Astrocyte of the cerebellum (primary cell): ENCODE measurements around the gene PDE11A.
"Not testable (repeated sequence)": the region's sequence is repeated elsewhere in the genome, so short reads cannot be mapped to it uniquely, and the experiment has no call there.

Experiments used
- DNase-seq: peaks from one replicate; pipeline ENCODE4 v3.0.0-alpha.2; 2011; ENCODE audit warnings: low read depth
- H3K4me3 ChIP-seq: 2 replicates; pipeline ENCODE4 v1.5.1; 2011; ENCODE audit warnings: mild to moderate bottlenecking, low read depth, low read length, moderate library complexity
- CTCF ChIP-seq: IDR thresholded peaks from 2 replicates; pipeline ENCODE4 v1.5.1; 2012; ENCODE audit warnings: low read length, low read depth, moderate library complexity, mild to moderate bottlenecking; ENCODE audit errors: missing control alignments
- in situ Hi-C: cut with HindIII; loops from 2 replicates; pipeline ENCODE4 v1.10.0; 2017; ENCODE audit warnings: low sequenced_read_pairs

The PDE11A gene

GRCh38 chr2:177972782-177973181, 99.8 kb downstream of the PDE11A start:
- no peak for TF ChIP-seq CTCF
- DNase-seq = no peak
- in situ Hi-C loops = no loop called here
- H3K4me3 ChIP-seq = no peak overlapping the region

GRCh38 chr2:177972123-177972522, 100.5 kb downstream of the PDE11A start:
- no peak for TF ChIP-seq CTCF
- no peak overlapping the region for H3K4me3 ChIP-seq
- no peak for DNase-seq
- in situ Hi-C loops = no loop called here

GRCh38 chr2:177970670-177971454, 101.7 kb downstream of the PDE11A start:
- no peak overlapping the region for H3K4me3 ChIP-seq
- in situ Hi-C loops = no loop called here
- no peak for DNase-seq
- no peak for TF ChIP-seq CTCF

GRCh38 chr2:177964892-177965291, 107.7 kb downstream of the PDE11A start:
- in situ Hi-C loops = no loop called here
- DNase-seq = no peak
- no peak overlapping the region for H3K4me3 ChIP-seq

GRCh38 chr2:177952151-177952550, 120.4 kb downstream of the PDE11A start:
- in situ Hi-C loops = no loop called here
- DNase-seq = no peak
- no peak overlapping the region for H3K4me3 ChIP-seq
- no peak for TF ChIP-seq CTCF

More at GRCh38 chr2:177964892-177965291, 107.7 kb downstream of the PDE11A start:
- TF ChIP-seq CTCF = no peak

GRCh38 chr2:177947598-177947997, 125.0 kb downstream of the PDE11A start:
- in situ Hi-C loops, DNase-seq: not testable (repeated sequence)

GRCh38 chr2:177944530-177944929, 128.0 kb downstream of the PDE11A start:
- H3K4me3 ChIP-seq, DNase-seq, in situ Hi-C loops: not testable (repeated sequence)

More at GRCh38 chr2:177947598-177947997, 125.0 kb downstream of the PDE11A start:
- not testable (repeated sequence) for H3K4me3 ChIP-seq
